GM12878 (cell line): ENCODE measurements around the gene FGGY. TPM values are rescaled to one million over a fixed set of nuclear protein-coding genes. Genes with fewer than 3 reads are reported as not detected.
A peak's percentile ranks its signal among the peaks of the same experiment; 100 is the strongest.

Experiments
- ATAC-seq: fragments of 200-7000 bp; cut with Tn5 transposase; 3 replicates; pipeline ENCODE4 v1.9.1; 2020; ENCODE audit warnings: mild to moderate bottlenecking, moderate library complexity
- BruUV-seq: library from RNA; stranded (reverse); fragments of 400-500 nt; replicated peaks from 2 replicates; lab custom pipeline; 2021; lab: Mats Ljungman, UMichigan
- CTCF ChIA-PET: fragments of 300-600 bp; sonication (Branson Sonifier 250); formaldehyde crosslinking; extraction: SDS; loops from one replicate; lab custom pipeline; 2021; ENCODE audit warnings: inconsistent platforms; lab: Yijun Ruan, JAX
- POLR2A ChIA-PET: fragments of 350-600 bp; formaldehyde crosslinking; extraction: SDS; loops from one replicate; lab custom pipeline; 2021; ENCODE audit warnings: inconsistent platforms; lab: Charles Lee
- RAD21 ChIA-PET: fragments of 300-600 bp; sonication (Branson Sonifier 250); formaldehyde crosslinking; loops from one replicate; lab custom pipeline; 2023; ENCODE audit warnings: antibody characterized with exemption; ENCODE audit not compliant: unreplicated experiment; lab: Charles Lee
- SMC1A ChIA-PET: fragments of 300-600 bp; sonication (Branson Sonifier 250); formaldehyde crosslinking; loops from one replicate; lab custom pipeline; 2023; ENCODE audit not compliant: unreplicated experiment, uncharacterized antibody; lab: Charles Lee
- DNase-seq: peaks from one replicate; pipeline ENCODE4 v3.0.0-alpha.2; 2011; ENCODE audit warnings: low read depth, low spot score
- FAIRE-seq: peaks from 3 replicates; lab custom pipeline; 2011; peaks lifted over from hg19 to GRCh38; lab: Jason Lieb, UNC
- H2AFZ ChIP-seq: 2 replicates; pipeline ENCODE4 v1.6.0; 2011; ENCODE audit warnings: low read depth, low read length, control low read depth; ENCODE audit not compliant: control insufficient read depth
- H3K27ac ChIP-seq: 2 replicates; pipeline ENCODE4 v1.5.1; 2011; ENCODE audit warnings: control low read depth; ENCODE audit not compliant: control insufficient read depth, insufficient read depth
- H3K27me3 ChIP-seq, 2 experiments: replicated peaks in 1 of 2; 2 replicates each; pipeline versions ENCODE4 v1.6.0 to v1.6.1; 2011; ENCODE audit warnings: low read length in 1 of 2; ENCODE audit not compliant: control insufficient read depth in 2 of 2, insufficient read depth in 2 of 2
- H3K36me3 ChIP-seq, 2 experiments: 2 replicates each; pipeline ENCODE4 v1.5.1; 2011; ENCODE audit warnings: low read length in 1 of 2; ENCODE audit not compliant: control insufficient read depth in 2 of 2, insufficient read depth in 2 of 2
- H3K4me1 ChIP-seq: 2 replicates; pipeline ENCODE4 v1.6.1; 2011; ENCODE audit warnings: mild to moderate bottlenecking, low read length, moderate library complexity, mixed read lengths; ENCODE audit not compliant: control insufficient read depth, insufficient read depth
- H3K4me2 ChIP-seq: 2 replicates; pipeline ENCODE4 v1.6.0; 2011; ENCODE audit warnings: control low read depth; ENCODE audit not compliant: control insufficient read depth, insufficient read depth
- H3K4me3 ChIP-seq: fragments of 200-600 bp; sonication (generic); 2 replicates; pipeline ENCODE4 v1.5.1; 2016
- H3K79me2 ChIP-seq: 2 replicates; pipeline ENCODE4 v1.6.0; 2011; ENCODE audit warnings: low read length; ENCODE audit not compliant: control insufficient read depth, insufficient read depth
- H3K9ac ChIP-seq: 2 replicates; pipeline ENCODE4 v1.8.0; 2011; ENCODE audit warnings: low read length, control low read depth, mixed read lengths; ENCODE audit not compliant: control insufficient read depth, insufficient read depth
- H3K9me3 ChIP-seq: replicated peaks from 3 replicates; pipeline ENCODE4 v1.5.1; 2011; ENCODE audit warnings: mild to moderate bottlenecking, low read length; ENCODE audit not compliant: control insufficient read depth, insufficient read depth
- H4K20me1 ChIP-seq: 2 replicates; pipeline ENCODE4 v1.6.0; 2011; ENCODE audit not compliant: control insufficient read depth, insufficient read depth
- E2F8 ChIP-seq: fragments of 450-650 bp; IDR thresholded peaks from 2 replicates; pipeline ENCODE4 v1.6.1; 2018; ENCODE audit warnings: mild to moderate bottlenecking, low read depth, moderate library complexity; ENCODE audit not compliant: partially characterized antibody
- E4F1 ChIP-seq: fragments of 450-650 bp; IDR thresholded peaks from 2 replicates; pipeline ENCODE4 v1.6.1; 2018; ENCODE audit warnings: borderline replicate concordance, mild to moderate bottlenecking; ENCODE audit not compliant: partially characterized antibody
- EZH2 ChIP-seq: IDR thresholded peaks from 2 replicates; pipeline ENCODE4 v1.6.1; 2012; ENCODE audit warnings: low read depth, mild to moderate bottlenecking, control low read depth, inconsistent platforms, low read length, borderline replicate concordance; ENCODE audit not compliant: control insufficient read depth
- HDGF ChIP-seq: fragments of 450-650 bp; IDR thresholded peaks from 2 replicates; pipeline ENCODE4 v1.6.1; 2016; ENCODE audit warnings: antibody characterized with exemption
- POLR2AphosphoS5 ChIP-seq: IDR thresholded peaks from 2 replicates; pipeline ENCODE4 v1.6.1; 2011; ENCODE audit warnings: mild to moderate bottlenecking, low read length, inconsistent platforms
- RCOR1 ChIP-seq: conservative IDR thresholded peaks from 2 replicates; pipeline ENCODE4 v1.6.1; 2012; ENCODE audit warnings: low read depth, low read length, improper control_type of control experiment
- WGBS: methylation state at CpG from one replicate; pipeline ENCODE4 v1.1.6; 2016; ENCODE audit warnings: low lambda C conversion rate; ENCODE audit not compliant: insufficient replicate concordance, insufficient coverage; ENCODE audit errors: missing lambda C conversion rate; 5-methylcytosine and 5-hydroxymethylcytosine counted together
- in situ Hi-C: fragments of 300-500 bp; cut with MboI; formaldehyde crosslinking; loops from 9 replicates; pipeline ENCODE4 v1.14.3; 2018; ENCODE audit warnings: mixed read lengths
- intact Hi-C: fragments of 100-400 bp; cut with micrococcal nuclease; formaldehyde crosslinking; loops from one replicate; pipeline ENCODE4 v1.14.2; 2022; ENCODE audit not compliant: unreplicated experiment
- polyA plus RNA-seq, 11 experiments: library from polyadenylated mRNA; depleted of rRNA in 4 of 11; unstranded in 6 of 11; stranded (reverse) in 5 of 11; fragments of >200 nt; fragmentation: Nextera tagmentation in 4 of 11; fragmentation: Illumina TruSeq in 1 of 11; extraction: Ambion mirVana in 4 of 11; extraction: Trizol in 1 of 11; gene quantifications; 1 replicate in 1 of 11; 2 replicates in 10 of 11; pipeline versions ENCODE4 v1.2.1 to v1.2.3, GENCODE V29; 2011 to 2016; ENCODE audit warnings: inconsistent platforms in 2 of 11, missing spikeins in 2 of 11, low read depth in 1 of 11
- total RNA-seq, 4 experiments: library from RNA; depleted of rRNA in 3 of 4; stranded (reverse); fragments of >200 nt in 3 of 4; fragmentation: Illumina TruSeq in 1 of 4; extraction: Trizol in 1 of 4; gene quantifications; 2 replicates each; pipeline versions ENCODE4 v1.2.1 to v1.2.3, GENCODE V29; 2013 to 2021
- TF ChIP-seq, protein P1 (sequence below): IDR thresholded peaks from 2 replicates; pipeline ENCODE4 v1.6.1; 2011; ENCODE audit warnings: low read depth, low read length, improper control_type of control experiment, borderline replicate concordance

The FGGY gene
- total and polyA plus RNA-seq, 10 of the 15 experiments (the other 5 are each of a cell fraction or from before 2014, with no cell fraction given) = 6.2 to 11.9 (median 7.5) TPM

GRCh38 chr1:59289570-59289969 lies 7.3 kb upstream of the FGGY start:
- TF ChIP-seq HDGF (0 out of 2 replicates have a peak, but pooled peaks have one; percentile 47), POLR2AphosphoS5 (no peak)

GRCh38 chr1:59290193-59290949 lies 6.5 kb upstream of the FGGY start:
- BruUV-seq = no TSS peak
- Histone ChIP-seq H3K27ac (no peak overlapping the region), H3K27me3 (no peaks in the 10 kb centered on the region), H3K4me1 (no peaks in the 10 kb centered on the region), H3K79me2 (no peaks in the 10 kb centered on the region), H3K36me3 (no peaks in the 10 kb centered on the region), H3K4me3 (no peak overlapping the region), H3K9ac (no peak overlapping the region), H3K4me2 (no peak overlapping the region), H3K9me3 (no peaks in the 10 kb centered on the region), H2AFZ (no peak overlapping the region; the same call in 1 of the 2 replicates), H4K20me1 (no peaks in the 10 kb centered on the region)
- peak; percentile 90 for ATAC-seq
- SMC1A ChIA-PET = interaction anchor here (0.7 to 1.6 kb wide), 9 partner anchors 10 to 511 kb away, joined by 3 to 10 read pairs (median 4); no protein-coding TSS in a partner anchor
- no peak for DNase-seq
- intact Hi-C loops (loop anchor here (10.0 kb wide), 3 partner anchors 146 to 464 kb away; no protein-coding TSS in a partner anchor), in situ Hi-C loops (loop anchor here (10.0 kb wide), 1 partner anchor 506 kb away; the partner anchor contains the start of gene JUN)
- WGBS = 38% methylated on average over 9 of the region's 9 CpGs
- CTCF ChIA-PET = interaction anchor here (0.6 to 2.3 kb wide), 13 partner anchors 13 to 409 kb away, joined by 3 to 10 read pairs (median 3); no protein-coding TSS in a partner anchor
- no peak for FAIRE-seq
- RAD21 ChIA-PET = interaction anchor here (0.7 to 2.3 kb wide), 5 partner anchors 11 to 474 kb away, joined by 3 to 10 read pairs (median 3); no protein-coding TSS in a partner anchor
- POLR2A ChIA-PET = no interaction called here
- no peak for TF ChIP-seq E4F1
- no peak for TF ChIP-seq RCOR1
- TF ChIP-seq, protein P1, sequence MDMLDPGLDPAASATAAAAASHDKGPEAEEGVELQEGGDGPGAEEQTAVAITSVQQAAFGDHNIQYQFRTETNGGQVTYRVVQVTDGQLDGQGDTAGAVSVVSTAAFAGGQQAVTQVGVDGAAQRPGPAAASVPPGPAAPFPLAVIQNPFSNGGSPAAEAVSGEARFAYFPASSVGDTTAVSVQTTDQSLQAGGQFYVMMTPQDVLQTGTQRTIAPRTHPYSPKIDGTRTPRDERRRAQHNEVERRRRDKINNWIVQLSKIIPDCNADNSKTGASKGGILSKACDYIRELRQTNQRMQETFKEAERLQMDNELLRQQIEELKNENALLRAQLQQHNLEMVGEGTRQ = no peak
- TF ChIP-seq EZH2 = no peak
- no peak for TF ChIP-seq E2F8

More at GRCh38 chr1:59289570-59289969, 7.3 kb upstream of the FGGY start:
- WGBS = 76% methylated on average over 2 of the region's 2 CpGs
- H3K27ac ChIP-seq = no peak overlapping the region
- ATAC-seq = no peak
- H3K79me2 ChIP-seq = no peaks in the 10 kb centered on the region
- RAD21 ChIA-PET = interaction anchor here (1.4 kb wide), 1 partner anchor 473 kb away, joined by 4 read pairs; no protein-coding TSS in a partner anchor
- no peak for FAIRE-seq
- intact Hi-C loops = no loop called here
- no peak overlapping the region for H3K4me2 ChIP-seq
- no peak overlapping the region for H2AFZ ChIP-seq
- in situ Hi-C loops = no loop called here
- SMC1A ChIA-PET = interaction anchor here (0.7 to 1.6 kb wide), 6 partner anchors 9 to 510 kb away, joined by 3 to 7 read pairs (median 4); no protein-coding TSS in a partner anchor
- no peaks in the 10 kb centered on the region for H3K4me1 ChIP-seq
- POLR2A ChIA-PET = no interaction called here
- CTCF ChIA-PET = interaction anchor here (0.6 to 2.1 kb wide), 4 partner anchors 23 to 410 kb away, joined by 3 to 10 read pairs (median 3); no protein-coding TSS in a partner anchor
- no peak overlapping the region for H3K4me3 ChIP-seq
- no peaks in the 10 kb centered on the region for H4K20me1 ChIP-seq
- DNase-seq = no peak
- H3K9ac ChIP-seq = no peak overlapping the region
- no peaks in the 10 kb centered on the region for H3K9me3 ChIP-seq
- BruUV-seq = no TSS peak
- H3K27me3 ChIP-seq = no peaks in the 10 kb centered on the region
- H3K36me3 ChIP-seq = no peaks in the 10 kb centered on the region
